B cell (primary cell): ENCODE results near the gene TOMM7. TPM values are rescaled to one million over a fixed set of nuclear protein-coding genes. Genes with fewer than 3 reads are reported as not detected.

Source experiments
- ATAC-seq: fragments of 200-7000 bp; cut with Tn5 transposase; one replicate; pipeline ENCODE4 v1.10.0; 2021; ENCODE audit warnings: low read depth, mild to moderate bottlenecking, moderate number of reproducible peaks, moderate library complexity
- CTCF ChIA-PET: fragments of 350-600 bp; sonication (Branson Sonifier 250); formaldehyde crosslinking; loops from one replicate; lab custom pipeline; 2021; ENCODE audit warnings: antibody characterized with exemption, inconsistent platforms; lab: Charles Lee
- POLR2A ChIA-PET: fragments of 350-600 bp; sonication (Branson Sonifier 250); formaldehyde crosslinking; loops from one replicate; lab custom pipeline; 2021; ENCODE audit warnings: antibody characterized with exemption; lab: Charles Lee
- DNase-seq: peaks from one replicate; pipeline ENCODE4 v3.0.0; 2013
- H2AFZ ChIP-seq: 2 replicates; pipeline ENCODE4 v1.6.1; 2012; ENCODE audit warnings: mild to moderate bottlenecking, low read depth, low read length; ENCODE audit not compliant: insufficient read depth, poor library complexity, severe bottlenecking
- H3K27ac ChIP-seq, 2 donors: 1 replicate in 1 of 2; 2 replicates in 1 of 2; pipeline ENCODE4 v1.5.1; 2012 to 2013; ENCODE audit warnings: low read length in 2 of 2, mild to moderate bottlenecking in 2 of 2, moderate library complexity in 1 of 2
- H3K27me3 ChIP-seq, 4 experiments: fragments of 200-600 bp in 1 of 4; sonication (generic) in 1 of 4; replicated peaks in 1 of 4; 1 replicate in 2 of 4; 2 replicates in 2 of 4; pipeline versions ENCODE4 v1.6.1 to v1.7.0; 2013 to 2016; ENCODE audit warnings: low read length in 3 of 4, mild to moderate bottlenecking in 2 of 4, mixed read lengths in 1 of 4, moderate library complexity in 1 of 4; ENCODE audit not compliant: insufficient read depth in 4 of 4, control insufficient read depth in 3 of 4; ENCODE audit errors: control extremely low read depth in 1 of 4
- H3K36me3 ChIP-seq, 2 experiments: replicated peaks in 1 of 2; 1 replicate in 1 of 2; 2 replicates in 1 of 2; pipeline versions ENCODE4 v1.6.1 to v1.7.1; 2013; ENCODE audit warnings: low read length in 1 of 2; ENCODE audit not compliant: insufficient read depth in 2 of 2, control insufficient read depth in 1 of 2; ENCODE audit errors: control extremely low read depth in 1 of 2, extremely low read depth in 1 of 2
- H3K4me1 ChIP-seq, 2 donors: fragments of 200-600 bp in 1 of 2; sonication (generic) in 1 of 2; 1 replicate in 1 of 2; 2 replicates in 1 of 2; pipeline versions ENCODE4 v1.5.1 to v1.6.1; 2013 to 2017; ENCODE audit warnings: low read length in 2 of 2; ENCODE audit not compliant: control insufficient read depth in 2 of 2, insufficient read depth in 2 of 2
- H3K4me2 ChIP-seq: replicated peaks from 2 replicates; pipeline ENCODE3; 2012; ENCODE audit warnings: mild to moderate bottlenecking, low read depth, low read length; ENCODE audit not compliant: poor library complexity, severe bottlenecking
- H3K4me3 ChIP-seq, 5 experiments: fragments of 200-600 bp in 1 of 5; sonication (generic) in 1 of 5; 1 replicate in 3 of 5; 2 replicates in 2 of 5; pipeline versions ENCODE4 v1.5.1 to v1.7.0; 2011 to 2016; ENCODE audit warnings: low read length in 4 of 5, mild to moderate bottlenecking in 4 of 5, low read depth in 2 of 5, control low read depth in 1 of 5, moderate library complexity in 1 of 5; ENCODE audit not compliant: insufficient read depth in 1 of 5; ENCODE audit errors: control extremely low read depth in 1 of 5, extremely low read depth in 1 of 5
- H3K79me2 ChIP-seq: fragments of 200-600 bp; sonication (generic); one replicate; pipeline ENCODE4 v1.6.0; 2016; ENCODE audit warnings: low read length; ENCODE audit not compliant: control insufficient read depth, insufficient read depth
- H3K9ac ChIP-seq: fragments of 200-600 bp; sonication (generic); 2 replicates; pipeline ENCODE4 v1.6.1; 2017; ENCODE audit warnings: mild to moderate bottlenecking, low read length, moderate library complexity
- H3K9me3 ChIP-seq, 3 donors: one replicate each; pipeline versions ENCODE4 v1.6.1 to v1.7.1; 2013; ENCODE audit warnings: low read length in 2 of 3; ENCODE audit not compliant: control insufficient read depth in 2 of 3, insufficient read depth in 1 of 3; ENCODE audit errors: control extremely low read depth in 1 of 3
- H4K20me1 ChIP-seq: 2 replicates; pipeline ENCODE4 v1.6.0; 2012; ENCODE audit warnings: mild to moderate bottlenecking, low read length; ENCODE audit not compliant: insufficient read depth, control insufficient read depth, poor library complexity, severe bottlenecking
- H3K27ac Mint-ChIP-seq: one replicate; pipeline ENCODE4 v1.8.0; 2021; ENCODE audit warnings: mixed read lengths
- H3K27me3 Mint-ChIP-seq: one replicate; pipeline ENCODE4 v1.8.0; 2021; ENCODE audit warnings: mixed read lengths
- H3K4me1 Mint-ChIP-seq: one replicate; pipeline ENCODE4 v1.8.0; 2021; ENCODE audit warnings: mixed read lengths
- H3K4me3 Mint-ChIP-seq: one replicate; pipeline ENCODE4 v1.8.0; 2021; ENCODE audit warnings: mixed read lengths
- H3K9me3 Mint-ChIP-seq: one replicate; pipeline ENCODE4 v1.8.0; 2022; ENCODE audit warnings: mixed read lengths; ENCODE audit not compliant: insufficient read depth
- EZH2 ChIP-seq: IDR thresholded peaks from 2 replicates; pipeline ENCODE4 v1.6.1; 2012; ENCODE audit warnings: borderline replicate concordance, low read depth, mild to moderate bottlenecking, moderate library complexity, low read length; ENCODE audit not compliant: insufficient read depth, poor library complexity, severe bottlenecking
- WGBS: methylation state at CpG from one replicate; pipeline ENCODE4 v1.1.5; 2013; ENCODE audit warnings: missing lambda C conversion rate; ENCODE audit not compliant: insufficient coverage; 5-methylcytosine and 5-hydroxymethylcytosine counted together
- intact Hi-C: fragments of 100-400 bp; cut with micrococcal nuclease; formaldehyde crosslinking; loops from one replicate; pipeline ENCODE4 v1.10.0; 2022
- polyA plus RNA-seq: library from polyadenylated mRNA; depleted of rRNA; stranded (reverse); fragments of >200 nt; gene quantifications from 2 replicates; pipeline ENCODE4 v1.2.3, GENCODE V29; 2012
- total RNA-seq, 2 donors: library from RNA; stranded (reverse); fragments of 120-200 nt in 1 of 2; gene quantifications; 1 replicate in 1 of 2; 2 replicates in 1 of 2; pipeline versions ENCODE4 v1.2.3 to v1.2.4, GENCODE V29; 2013 to 2022
- TF ChIP-seq, protein P1 (sequence below): fragments of 200-600 bp; IDR thresholded peaks from one replicate; pipeline ENCODE4 v1.8.0; 2022; ENCODE audit warnings: antibody characterized with exemption, mild to moderate bottlenecking

The TOMM7 gene
- total and polyA plus RNA-seq, 2 donors (not counting 1 experiment from before 2014, with no cell fraction given): 276 to 437 TPM

DNA sequence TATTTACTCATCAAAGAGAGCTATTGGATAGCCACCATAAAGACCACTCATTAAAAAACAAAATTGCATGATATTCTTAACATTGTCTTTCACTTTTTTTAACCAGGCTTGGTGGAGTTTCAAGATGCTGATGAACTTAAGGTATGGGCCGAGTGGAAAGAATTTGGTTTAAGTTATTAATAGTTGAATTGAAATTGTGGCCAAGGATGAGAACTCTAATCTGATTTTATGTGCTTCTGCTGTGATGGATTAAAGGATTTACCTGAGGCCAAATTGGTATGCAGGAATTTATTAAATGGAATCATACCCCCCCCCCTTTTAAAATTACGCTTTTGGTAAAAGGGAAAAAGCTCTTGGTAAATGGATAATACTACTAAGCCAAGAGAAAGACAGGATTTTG is 33.8 kb upstream of the TOMM7 start:
- WGBS: 80% methylated on average over 1 of the region's 2 CpGs
- H3K36me3 ChIP-seq: peaks cover 0 to 26% of the 10 kb centered on the region in 2 experiments
- POLR2A ChIA-PET: interaction anchor here (0.6 to 0.9 kb wide), 2 partner anchors 8 to 130 kb away, joined by 3 read pairs; no protein-coding TSS in a partner anchor

DNA sequence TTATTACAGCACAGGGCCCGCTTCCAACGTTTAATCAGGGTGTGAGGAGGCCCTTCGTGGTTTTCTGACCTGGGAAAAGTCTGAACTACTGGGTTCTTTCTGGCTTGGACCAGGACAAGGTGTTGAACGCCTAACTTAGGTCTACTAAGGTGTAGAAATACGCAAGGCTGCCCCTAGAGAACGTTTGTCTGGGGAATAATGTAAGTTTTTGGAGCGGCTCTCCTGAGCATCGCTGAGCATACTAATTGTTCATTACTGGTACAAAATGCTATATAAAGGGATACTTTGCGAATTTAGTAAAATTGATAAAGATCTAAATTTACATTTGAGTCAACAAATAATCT is 32.4 kb upstream of the TOMM7 start:
- no peaks in the 10 kb centered on the region for H3K27me3 Mint-ChIP-seq
- Histone ChIP-seq H3K4me2 (peak overlapping the region; percentile 81), H2AFZ (peak overlapping the region; percentile 91), H3K27me3 (no peaks in the 10 kb centered on the region), H3K4me3 (peak overlapping the region; percentile 74 to 87 (median 80)), H3K4me1 (peaks cover 17 to 27% of the 10 kb centered on the region in 2 donors), H3K79me2 (peaks cover 3% of the 10 kb centered on the region), H3K9me3 (no peaks in the 10 kb centered on the region), H3K9ac (peak overlapping the region; percentile 78), H3K36me3 (peaks cover 0 to 15% of the 10 kb centered on the region in 2 experiments), H4K20me1 (no peaks in the 10 kb centered on the region), H3K27ac (peak overlapping the region; percentile 71 to 87)
- H3K4me3 Mint-ChIP-seq: peak overlapping the region; percentile 97
- H3K4me1 Mint-ChIP-seq: peaks cover 39% of the 10 kb centered on the region
- TF ChIP-seq EZH2: no peak
- TF ChIP-seq, protein P1, sequence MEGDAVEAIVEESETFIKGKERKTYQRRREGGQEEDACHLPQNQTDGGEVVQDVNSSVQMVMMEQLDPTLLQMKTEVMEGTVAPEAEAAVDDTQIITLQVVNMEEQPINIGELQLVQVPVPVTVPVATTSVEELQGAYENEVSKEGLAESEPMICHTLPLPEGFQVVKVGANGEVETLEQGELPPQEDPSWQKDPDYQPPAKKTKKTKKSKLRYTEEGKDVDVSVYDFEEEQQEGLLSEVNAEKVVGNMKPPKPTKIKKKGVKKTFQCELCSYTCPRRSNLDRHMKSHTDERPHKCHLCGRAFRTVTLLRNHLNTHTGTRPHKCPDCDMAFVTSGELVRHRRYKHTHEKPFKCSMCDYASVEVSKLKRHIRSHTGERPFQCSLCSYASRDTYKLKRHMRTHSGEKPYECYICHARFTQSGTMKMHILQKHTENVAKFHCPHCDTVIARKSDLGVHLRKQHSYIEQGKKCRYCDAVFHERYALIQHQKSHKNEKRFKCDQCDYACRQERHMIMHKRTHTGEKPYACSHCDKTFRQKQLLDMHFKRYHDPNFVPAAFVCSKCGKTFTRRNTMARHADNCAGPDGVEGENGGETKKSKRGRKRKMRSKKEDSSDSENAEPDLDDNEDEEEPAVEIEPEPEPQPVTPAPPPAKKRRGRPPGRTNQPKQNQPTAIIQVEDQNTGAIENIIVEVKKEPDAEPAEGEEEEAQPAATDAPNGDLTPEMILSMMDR: no peak
- CTCF ChIA-PET: interaction anchor here (1.0 to 2.9 kb wide), 4 partner anchors 10 to 200 kb away, joined by 3 to 15 read pairs (median 4); no protein-coding TSS in a partner anchor
- intact Hi-C loops: loop anchor here (2.0 to 10.0 kb wide), 2 partner anchors 100 to 250 kb away; partner anchors contain the start of gene KLHL7
- peak overlapping the region; percentile 94 for H3K27ac Mint-ChIP-seq
- DNase-seq: no peak
- no peaks in the 10 kb centered on the region for H3K9me3 Mint-ChIP-seq
- POLR2A ChIA-PET: no interaction called here
- no peak for ATAC-seq
- WGBS: 24% methylated on average over 7 of the region's 9 CpGs

More for the DNA sequence above, 33.8 kb upstream of the TOMM7 start:
- Histone ChIP-seq H3K79me2 (peaks cover 3% of the 10 kb centered on the region), H3K9ac (no peak overlapping the region), H2AFZ (no peak overlapping the region), H4K20me1 (no peaks in the 10 kb centered on the region), H3K4me1 (peaks cover 17 to 27% of the 10 kb centered on the region in 2 donors), H3K4me2 (no peak overlapping the region), H3K27me3 (no peaks in the 10 kb centered on the region), H3K9me3 (no peaks in the 10 kb centered on the region), H3K4me3 (no peak overlapping the region), H3K27ac (no peak overlapping the region)
- DNase-seq: no peak
- Mint-ChIP-seq H3K4me1 (peaks cover 47% of the 10 kb centered on the region), H3K4me3 (peak overlapping the region; percentile 48), H3K27ac (no peak overlapping the region), H3K27me3 (no peaks in the 10 kb centered on the region), H3K9me3 (no peaks in the 10 kb centered on the region)
- TF ChIP-seq EZH2: no peak
- TF ChIP-seq, protein P1: no peak
- intact Hi-C loops: loop anchor here (10.0 kb wide), 1 partner anchor 98 kb away; no protein-coding TSS in a partner anchor
- no peak for ATAC-seq
- CTCF ChIA-PET: interaction anchor here (0.9 to 2.9 kb wide), 4 partner anchors 11 to 296 kb away, joined by 3 to 15 read pairs (median 5); no protein-coding TSS in a partner anchor
